GM12891 (cell line): ENCODE results near the gene ZBTB16.

ENCODE experiments used
- DNase-seq: peaks from one replicate; pipeline ENCODE4 v3.0.0; 2011; ENCODE audit warnings: low spot score; ENCODE audit not compliant: insufficient read length
- FAIRE-seq: peaks from 2 replicates; lab custom pipeline; 2011; peaks lifted over from hg19 to GRCh38; lab: Jason Lieb, UNC
- PAX5 ChIP-seq: IDR thresholded peaks from 2 replicates; pipeline ENCODE4 v1.6.1; 2011; ENCODE audit warnings: low read length, moderate library complexity, mild to moderate bottlenecking; ENCODE audit not compliant: insufficient read depth, severe bottlenecking
- POLR2A ChIP-seq: IDR thresholded peaks from 2 replicates; pipeline ENCODE4 v1.6.1; 2011; ENCODE audit warnings: low read depth, low read length, control low read depth
- POLR2AphosphoS5 ChIP-seq: IDR thresholded peaks from 2 replicates; pipeline ENCODE4 v1.6.1; 2011; ENCODE audit warnings: low read depth, low read length, control low read depth
- POU2F2 ChIP-seq: IDR thresholded peaks from 2 replicates; pipeline ENCODE4 v1.6.1; 2011; ENCODE audit warnings: low read depth, mild to moderate bottlenecking, control low read depth, low read length, moderate library complexity
- SPI1 ChIP-seq: IDR thresholded peaks from 2 replicates; pipeline ENCODE4 v1.6.1; 2011; ENCODE audit warnings: low read depth, low read length, control low read depth
- TAF1 ChIP-seq: IDR thresholded peaks from 2 replicates; pipeline ENCODE4 v1.6.1; 2011; ENCODE audit warnings: low read depth, low read length, control low read depth

ZBTB16 gene

GRCh38 chr11:114053406-114053805, 6.1 kb upstream of the ZBTB16 start:
- no peak for DNase-seq
- no peak for FAIRE-seq
- TF ChIP-seq PAX5 (no peak), POLR2A (no peak), SPI1 (no peak), POLR2AphosphoS5 (no peak), POU2F2 (no peak), TAF1 (no peak)

- TF ChIP-seq POLR2A (no peak), TAF1 (no peak), SPI1 (no peak), POLR2AphosphoS5 (no peak), PAX5 (no peak), POU2F2 (no peak)
- FAIRE-seq, result no peak
- DNase-seq, result no peak
Observed at GRCh38 chr11:114054806-114055205, 4.7 kb upstream of the ZBTB16 start.

GRCh38 chr11:114056409-114056808, 3.1 kb upstream of the ZBTB16 start:
- FAIRE-seq, result no peak
- DNase-seq, result no peak
- TF ChIP-seq PAX5 (no peak), TAF1 (no peak), POLR2A (no peak), POLR2AphosphoS5 (no peak), POU2F2 (no peak)

GRCh38 chr11:114057147-114057546, 2.4 kb upstream of the ZBTB16 start:
- TF ChIP-seq POLR2AphosphoS5 (no peak), SPI1 (no peak), POU2F2 (no peak), PAX5 (no peak), TAF1 (no peak), POLR2A (no peak)
- FAIRE-seq, result no peak
- no peak for DNase-seq

- FAIRE-seq, result no peak
- no peak for TF ChIP-seq SPI1
- TF ChIP-seq POLR2A, result no peak
- no peak for TF ChIP-seq POLR2AphosphoS5
- TF ChIP-seq TAF1, result no peak
- TF ChIP-seq POU2F2, result no peak
- TF ChIP-seq PAX5, result no peak
- DNase-seq, result no peak
Observed at GRCh38 chr11:114057605-114058004, 1.9 kb upstream of the ZBTB16 start.

- DNase-seq, result no peak
- no peak for FAIRE-seq
- TF ChIP-seq PAX5, result no peak
Observed at GRCh38 chr11:114058026-114058706, 1.3 kb upstream of the ZBTB16 start.

GRCh38 chr11:114058871-114059277, 637 bp upstream of the ZBTB16 start:
- no peak for TF ChIP-seq POLR2A
- no peak for TF ChIP-seq PAX5
- no peak for TF ChIP-seq SPI1
- TF ChIP-seq POU2F2, result no peak
- TF ChIP-seq POLR2AphosphoS5, result no peak
- no peak for TF ChIP-seq TAF1
- FAIRE-seq, result no peak

GRCh38 chr11:114059984-114060391, 477 bp downstream of the ZBTB16 start:
- FAIRE-seq, result no peak
- no peak for DNase-seq
- no peak for TF ChIP-seq SPI1
- TF ChIP-seq POLR2A, result no peak
- no peak for TF ChIP-seq TAF1
- no peak for TF ChIP-seq POLR2AphosphoS5
- no peak for TF ChIP-seq PAX5
- no peak for TF ChIP-seq POU2F2

More at GRCh38 chr11:114058871-114059277, 637 bp upstream of the ZBTB16 start:
- no peak for DNase-seq

GRCh38 chr11:114060392-114061047, 1.0 kb downstream of the ZBTB16 start:
- FAIRE-seq (no peak), DNase-seq (no peak)
- TF ChIP-seq POU2F2 (no peak), POLR2AphosphoS5 (no peak), SPI1 (no peak), POLR2A (no peak), TAF1 (no peak), PAX5 (no peak)

- no peak for FAIRE-seq
- TF ChIP-seq POU2F2 (no peak), POLR2A (no peak), TAF1 (no peak), PAX5 (no peak), POLR2AphosphoS5 (no peak), SPI1 (no peak)
- DNase-seq, result no peak
Observed at GRCh38 chr11:114061048-114061680, 1.7 kb downstream of the ZBTB16 start.
